Aorta (tissue), 5 donors: ENCODE results near the gene PLCD1. TPM values are rescaled to one million over a fixed set of nuclear protein-coding genes. Genes with fewer than 3 reads are reported as not detected.

Experiments
- ATAC-seq: fragments of 200-7000 bp; cut with Tn5 transposase; one replicate; pipeline ENCODE4 v1.9.1; 2022; ENCODE audit warnings: moderate library complexity; ENCODE audit not compliant: low FRiP score
- DNase-seq, 2 donors: peaks; one replicate each; pipeline ENCODE4 v3.0.0-alpha.2; 2020
- H3K27ac ChIP-seq, 2 donors: one replicate each; pipeline ENCODE4 v1.5.1; 2013; ENCODE audit warnings: low read length in 2 of 2, mild to moderate bottlenecking in 2 of 2, moderate library complexity in 2 of 2, control low read depth in 1 of 2, inconsistent platforms in 1 of 2, low read depth in 1 of 2
- H3K27me3 ChIP-seq, 2 donors: one replicate each; pipeline ENCODE4 v1.6.1; 2013; ENCODE audit warnings: control low read depth in 1 of 2, low read length in 1 of 2, mild to moderate bottlenecking in 1 of 2, moderate library complexity in 1 of 2; ENCODE audit not compliant: insufficient read depth in 2 of 2, control insufficient read depth in 1 of 2
- H3K36me3 ChIP-seq, 2 donors: one replicate each; pipeline ENCODE4 v1.6.1; 2013; ENCODE audit warnings: control low read depth in 1 of 2, low read length in 1 of 2, mild to moderate bottlenecking in 1 of 2; ENCODE audit not compliant: insufficient read depth in 2 of 2, control insufficient read depth in 1 of 2
- H3K4me1 ChIP-seq, 2 donors: one replicate each; pipeline ENCODE4 v1.6.1; 2013; ENCODE audit warnings: low read length in 2 of 2, control low read depth in 1 of 2, mild to moderate bottlenecking in 1 of 2, moderate library complexity in 1 of 2; ENCODE audit not compliant: insufficient read depth in 2 of 2, control insufficient read depth in 1 of 2
- H3K4me3 ChIP-seq, 2 donors: one replicate each; pipeline ENCODE4 v1.5.1; 2013; ENCODE audit warnings: low read length in 2 of 2, control low read depth in 1 of 2, mild to moderate bottlenecking in 1 of 2
- H3K9me3 ChIP-seq: one replicate; pipeline ENCODE4 v1.6.1; 2013; ENCODE audit warnings: mild to moderate bottlenecking, low read length; ENCODE audit not compliant: control insufficient read depth
- WGBS, 2 donors: extraction: QIAGEN DNeasy Blood & Tissue Kit; methylation state at CpG; one replicate each; pipeline ENCODE4 v1.1.7; 2013; 5-methylcytosine and 5-hydroxymethylcytosine counted together
- intact Hi-C, 2 donors: fragments of 100-400 bp; cut with DNase I; formaldehyde crosslinking; loops; one replicate each; pipeline versions ENCODE4 v1.14.2 to v1.15.0; 2022
- polyA plus RNA-seq, 2 donors: library from polyadenylated mRNA; stranded (reverse); fragments of 200-250 nt; gene quantifications; one replicate each; pipeline ENCODE4 v1.2.3, GENCODE V29; 2013
- total RNA-seq, 2 donors: library from RNA; stranded (reverse); fragmentation: NEBNext Ultra II Directional; extraction: Animal tissue kit (Norgen Biotek cat#: 25700); gene quantifications; one replicate each; pipeline ENCODE4 v1.2.1, GENCODE V29; 2021
- donor health status: healthy with polysubstance abuse.
- donor health status: Bipolar disorder and iron deficiency.
- donor health status: DM: no; HTN: no; CAD: no.
- donor health status: DM: no; HTN: no; CAD: no.
- donor health status: DM: yes; HTN: yes; CAD: no.

PLCD1 gene
- total and polyA plus RNA-seq, 4 donors: 30.8 to 59.7 (median 45.4) TPM

- ATAC-seq: no peak
- Histone ChIP-seq H3K27me3 (no peaks in the 10 kb centered on the region), H3K4me1 (no peaks in the 10 kb centered on the region), H3K27ac (no peak overlapping the region), H3K36me3 (no peaks in the 10 kb centered on the region), H3K4me3 (no peak overlapping the region), H3K9me3 (no peaks in the 10 kb centered on the region)
- peak in 1 of 2 donors; percentile 47 for DNase-seq
- intact Hi-C loops: no loop called here
- 87 to 88% methylated on average over 10 of the region's 10 CpGs for WGBS, 2 donors
Measured at GRCh38 chr3:37995652-37996641, 33.5 kb downstream of the PLCD1 start.

DNA sequence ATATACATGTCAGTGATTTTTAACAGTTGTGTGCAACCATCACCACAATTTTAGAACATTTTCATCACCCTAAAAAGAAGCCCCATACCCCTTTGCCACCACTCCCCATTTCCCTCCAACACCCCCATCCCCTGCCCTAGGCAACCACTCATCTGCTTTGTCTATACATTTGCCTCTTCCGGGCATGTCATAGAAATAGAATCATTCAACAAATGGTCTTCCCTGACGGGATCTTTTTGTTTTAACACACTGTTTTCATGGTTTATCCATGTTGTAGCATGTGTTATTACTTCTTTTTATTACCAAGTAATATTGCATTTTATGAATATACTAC lies 34.8 kb downstream of the PLCD1 start:
- intact Hi-C loops: no loop called here
- DNase-seq (no peak), ATAC-seq (no peak)
- Histone ChIP-seq H3K9me3 (no peaks in the 10 kb centered on the region), H3K36me3 (no peaks in the 10 kb centered on the region), H3K27me3 (no peaks in the 10 kb centered on the region), H3K4me3 (no peak overlapping the region), H3K27ac (no peak overlapping the region), H3K4me1 (no peaks in the 10 kb centered on the region)
- WGBS, 2 donors: 43 to 49% methylated on average over 2 of the region's 2 CpGs

- H3K27ac ChIP-seq: peak overlapping the region in 1 of 2 donors; percentile 20
- no peaks in the 10 kb centered on the region for H3K27me3 ChIP-seq
- H3K4me3 ChIP-seq: peak overlapping the region; percentile 32 to 35
- peak; percentile 93 to 95 for DNase-seq
- no peaks in the 10 kb centered on the region for H3K9me3 ChIP-seq
- no peaks in the 10 kb centered on the region for H3K36me3 ChIP-seq
- no peaks in the 10 kb centered on the region for H3K4me1 ChIP-seq
- peak; percentile 65 for ATAC-seq
- intact Hi-C loops: no loop called here
- WGBS, 2 donors: 2 to 3% methylated on average over 47 to 49 of the region's 49 CpGs
Measured at GRCh38 chr3:37993820-37994638, 35.4 kb downstream of the PLCD1 start.

DNA sequence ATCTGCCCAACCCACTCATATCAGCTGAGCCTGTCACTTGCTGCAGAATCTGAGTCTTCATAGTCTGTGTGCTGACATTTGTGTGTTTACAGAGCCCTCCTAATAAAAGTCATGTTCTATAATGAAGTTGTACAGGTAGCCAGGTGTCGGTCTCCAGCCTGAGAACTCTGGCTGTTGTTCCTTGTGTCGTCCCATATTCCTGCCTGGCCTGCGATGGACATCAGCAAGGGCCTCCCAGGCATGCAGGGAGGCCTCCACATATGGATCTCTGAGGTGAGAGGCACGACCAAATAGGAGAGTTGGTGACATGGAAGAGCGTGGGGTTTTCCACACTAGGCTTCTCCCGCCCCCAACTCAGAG lies 36.0 kb downstream of the PLCD1 start:
- H3K27ac ChIP-seq: no peak overlapping the region
- 73 to 74% methylated on average over 6 of the region's 6 CpGs for WGBS, 2 donors
- no peaks in the 10 kb centered on the region for H3K4me1 ChIP-seq
- ATAC-seq (no peak), DNase-seq (no peak)
- no peaks in the 10 kb centered on the region for H3K9me3 ChIP-seq
- intact Hi-C loops: no loop called here
- peak overlapping the region in 1 of 2 donors; percentile 35 for H3K4me3 ChIP-seq
- no peaks in the 10 kb centered on the region for H3K36me3 ChIP-seq
- no peaks in the 10 kb centered on the region for H3K27me3 ChIP-seq

DNA sequence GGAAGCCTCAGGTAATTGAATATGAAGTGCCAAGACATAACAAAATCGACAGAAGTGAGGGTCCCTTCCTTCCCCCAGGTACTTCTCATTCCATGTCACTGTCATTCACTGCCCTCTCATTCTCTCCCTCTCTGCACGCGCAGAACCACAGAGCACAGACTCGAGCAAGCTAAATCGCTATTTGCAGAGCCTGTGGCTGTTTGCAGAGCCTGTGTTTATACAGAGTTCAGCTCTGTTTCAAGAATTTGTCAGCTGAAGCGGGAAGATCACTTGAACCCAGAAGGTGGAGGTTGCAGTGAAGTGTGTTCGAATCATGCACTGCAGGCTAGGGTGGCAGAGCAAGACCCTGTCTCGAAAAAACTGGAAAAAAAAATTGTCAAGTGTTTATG lies 36.4 kb downstream of the PLCD1 start:
- H3K36me3 ChIP-seq: no peaks in the 10 kb centered on the region
- no peaks in the 10 kb centered on the region for H3K4me1 ChIP-seq
- no peaks in the 10 kb centered on the region for H3K9me3 ChIP-seq
- no peak overlapping the region for H3K27ac ChIP-seq
- intact Hi-C loops: no loop called here
- no peak for ATAC-seq
- DNase-seq: peak in 1 of 2 donors; percentile 22
- H3K27me3 ChIP-seq: no peaks in the 10 kb centered on the region
- WGBS, 2 donors: 92 to 93% methylated on average over 8 of the region's 8 CpGs
- no peak overlapping the region for H3K4me3 ChIP-seq

DNA sequence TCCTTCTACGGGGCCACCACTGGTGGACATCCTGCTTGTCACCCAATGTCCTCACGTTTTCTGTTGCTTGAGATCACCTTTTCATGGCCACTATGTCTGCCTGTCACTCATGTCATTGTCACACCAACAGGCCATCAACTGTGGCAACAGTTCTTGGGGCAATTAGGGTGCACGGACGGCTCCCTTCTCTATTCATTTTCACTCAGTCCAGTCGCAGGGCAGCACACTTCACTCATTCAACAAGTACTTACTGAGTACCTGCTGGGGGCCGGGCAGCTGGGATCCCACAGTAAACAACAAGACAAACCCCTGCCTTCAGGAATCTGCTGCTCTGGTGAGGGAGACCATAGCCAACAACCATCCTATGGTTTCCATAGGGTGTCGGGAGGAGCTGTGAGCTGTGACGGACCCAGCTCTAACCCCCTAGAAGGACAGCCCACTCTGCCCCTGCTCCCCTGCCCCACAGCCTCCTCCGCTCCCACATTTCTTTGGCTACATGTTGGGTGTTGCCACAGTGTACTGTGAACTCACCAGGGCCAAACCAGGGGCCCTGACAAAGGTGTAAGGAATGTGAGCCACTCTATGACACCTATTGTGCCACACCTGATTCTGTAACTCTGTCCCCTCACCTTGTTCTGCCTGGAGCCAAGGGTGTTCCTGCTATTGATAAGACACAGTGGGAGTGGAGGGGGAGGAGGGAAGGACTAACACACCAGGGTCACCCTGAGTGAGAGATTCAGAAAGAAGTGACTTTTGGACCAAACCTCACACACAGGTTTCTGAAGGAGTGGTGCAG lies 37.0 kb downstream of the PLCD1 start:
- WGBS, 2 donors: 85 to 91% methylated on average over 9 of the region's 9 CpGs
- peak in 1 of 2 donors; percentile 47 for DNase-seq
- H3K27me3 ChIP-seq: no peaks in the 10 kb centered on the region
- no peak for ATAC-seq
- no peak overlapping the region for H3K27ac ChIP-seq
- no peak overlapping the region for H3K4me3 ChIP-seq
- no peaks in the 10 kb centered on the region for H3K36me3 ChIP-seq
- H3K9me3 ChIP-seq: no peaks in the 10 kb centered on the region
- no peaks in the 10 kb centered on the region for H3K4me1 ChIP-seq
- intact Hi-C loops: no loop called here

GRCh38 chr3:37991823-37992222 lies 37.6 kb downstream of the PLCD1 start:
- intact Hi-C loops: no loop called here
- no peak overlapping the region for H3K4me3 ChIP-seq
- H3K9me3 ChIP-seq: no peaks in the 10 kb centered on the region
- H3K4me1 ChIP-seq: no peaks in the 10 kb centered on the region
- DNase-seq (peak in 1 of 2 donors; percentile 45), ATAC-seq (no peak)
- no peaks in the 10 kb centered on the region for H3K36me3 ChIP-seq
- H3K27me3 ChIP-seq: no peaks in the 10 kb centered on the region
- WGBS, 2 donors: 80 to 91% methylated on average over 7 of the region's 7 CpGs
- H3K27ac ChIP-seq: no peak overlapping the region

GRCh38 chr3:37991109-37991508 lies 38.3 kb downstream of the PLCD1 start:
- 56 to 59% methylated on average over 6 of the region's 6 CpGs for WGBS, 2 donors
- no peaks in the 10 kb centered on the region for H3K36me3 ChIP-seq
- no peak overlapping the region for H3K4me3 ChIP-seq
- ATAC-seq: no peak
- H3K9me3 ChIP-seq: no peaks in the 10 kb centered on the region
- DNase-seq: no peak
- no peaks in the 10 kb centered on the region for H3K27me3 ChIP-seq
- intact Hi-C loops: no loop called here
- H3K27ac ChIP-seq: no peak overlapping the region
- no peaks in the 10 kb centered on the region for H3K4me1 ChIP-seq
